NCI-H526 treated with DMSO at 0.1 percent for 48 hours (cell line): ENCODE results near the gene LRRC17.
"Not testable (repeated sequence)": the region's sequence is repeated elsewhere in the genome, so short reads cannot be mapped to it uniquely, and the experiment has no call there.

Experiments
- DNase-seq: peaks from one replicate; lab custom pipeline; 2025; lab: John Stamatoyannopoulos, UW

LRRC17 gene

GRCh38 chr7:102942181-102942866, 29.5 kb downstream of the LRRC17 start:
- no peak for DNase-seq

GRCh38 chr7:102942868-102943267, 30.1 kb downstream of the LRRC17 start:
- no peak for DNase-seq

DNA sequence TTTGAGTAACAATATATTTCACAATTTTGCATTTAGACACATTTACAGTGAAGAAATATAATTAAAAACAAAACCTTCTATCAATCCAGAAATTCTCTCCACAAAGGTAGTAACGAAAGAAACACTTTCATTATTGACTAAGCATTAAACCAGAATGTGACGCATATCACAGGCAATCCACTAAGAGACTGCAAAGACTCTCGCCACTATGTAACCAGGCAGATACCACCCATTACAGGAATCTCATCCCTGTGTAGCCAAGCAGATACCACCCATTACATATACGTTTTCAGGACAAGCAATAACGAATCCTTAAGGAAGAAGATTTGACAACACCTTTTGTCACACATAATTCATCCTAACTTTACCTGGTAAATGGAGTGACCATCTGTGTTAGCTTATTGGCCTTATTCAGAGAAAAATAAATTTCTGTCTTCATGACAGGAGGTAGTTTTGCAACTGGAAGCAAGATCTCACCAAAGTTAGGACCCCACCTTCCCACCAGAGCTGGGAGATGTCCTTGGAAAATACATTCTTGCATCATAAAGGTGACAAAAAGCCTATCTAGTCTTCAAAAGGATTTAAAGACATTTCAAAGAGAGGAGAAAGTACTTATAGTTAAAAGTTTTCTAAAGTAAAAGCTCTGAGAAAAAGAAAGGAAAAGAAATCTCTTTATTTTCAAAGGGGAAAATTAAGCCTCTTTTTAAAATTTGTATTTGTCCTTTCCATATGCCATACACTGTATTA, 30.8 kb downstream of the LRRC17 start:
- DNase-seq: no peak

GRCh38 chr7:102944241-102944640, 31.4 kb downstream of the LRRC17 start:
- no peak for DNase-seq

DNA sequence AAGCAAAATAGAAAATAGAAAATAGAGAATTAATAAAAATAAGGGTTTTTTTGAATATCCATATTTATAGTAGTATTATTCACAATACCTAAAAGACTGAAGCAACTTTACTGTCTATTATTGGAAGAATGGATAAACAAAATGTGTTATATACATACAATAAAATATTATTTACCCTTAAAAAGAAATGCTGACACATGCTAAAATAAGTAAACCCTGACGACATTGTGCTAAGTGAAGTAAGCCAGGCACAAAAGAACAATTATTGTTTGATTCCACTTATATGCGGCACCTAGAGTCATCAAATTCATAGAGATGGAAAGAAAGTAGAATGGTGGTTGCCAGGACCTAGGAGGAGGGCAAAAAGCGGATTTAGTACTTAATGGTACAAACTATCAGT, 39.0 kb downstream of the LRRC17 start:
- DNase-seq: no peak

- DNase-seq: no peak
These were observed 40.6 kb downstream of the LRRC17 start for GRCh38 chr7:102953406-102953805.

- DNase-seq: not testable (repeated sequence)
These were observed 41.6 kb downstream of the LRRC17 start for GRCh38 chr7:102954359-102954758.

DNA sequence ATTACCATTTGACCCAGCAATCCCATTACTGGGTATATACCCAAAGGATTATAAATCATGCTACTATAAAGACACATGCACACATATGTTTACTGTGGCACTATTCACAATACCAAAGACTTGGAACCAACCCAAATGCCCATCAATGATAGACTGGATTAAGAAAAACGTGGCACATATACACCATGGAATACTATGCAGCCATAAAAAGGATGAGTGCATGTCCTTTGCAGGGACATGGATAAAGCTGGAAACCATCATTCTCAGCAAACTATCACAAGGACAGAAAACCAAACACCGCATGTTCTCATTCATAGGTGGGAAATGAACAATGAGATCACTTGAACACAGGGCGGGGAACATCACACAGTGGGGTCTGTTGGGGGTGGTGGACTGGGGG, 45.2 kb downstream of the LRRC17 start:
- not testable (repeated sequence) for DNase-seq

DNA sequence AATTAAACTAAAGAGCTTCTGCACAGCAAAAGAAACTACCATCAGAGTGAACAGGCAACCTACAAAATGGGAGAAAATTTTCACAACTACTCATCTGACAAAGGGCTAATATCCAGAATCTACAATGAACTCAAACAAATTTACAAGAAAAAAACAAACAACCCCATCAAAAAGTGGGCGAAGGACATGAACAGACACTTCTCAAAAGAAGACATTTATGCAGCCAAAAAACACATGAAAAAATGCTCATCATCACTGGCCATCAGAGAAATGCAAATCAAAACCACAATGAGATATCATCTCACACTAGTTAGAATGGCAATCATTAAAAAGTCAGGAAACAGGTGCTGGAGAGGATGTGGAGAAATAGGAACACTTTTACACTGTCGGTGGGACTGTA, 49.2 kb downstream of the LRRC17 start:
- not testable (repeated sequence) for DNase-seq

- no peak for DNase-seq
These were observed 53.7 kb downstream of the LRRC17 start for GRCh38 chr7:102966465-102966864.

GRCh38 chr7:102967798-102968197, 55.0 kb downstream of the LRRC17 start:
- no peak for DNase-seq

DNA sequence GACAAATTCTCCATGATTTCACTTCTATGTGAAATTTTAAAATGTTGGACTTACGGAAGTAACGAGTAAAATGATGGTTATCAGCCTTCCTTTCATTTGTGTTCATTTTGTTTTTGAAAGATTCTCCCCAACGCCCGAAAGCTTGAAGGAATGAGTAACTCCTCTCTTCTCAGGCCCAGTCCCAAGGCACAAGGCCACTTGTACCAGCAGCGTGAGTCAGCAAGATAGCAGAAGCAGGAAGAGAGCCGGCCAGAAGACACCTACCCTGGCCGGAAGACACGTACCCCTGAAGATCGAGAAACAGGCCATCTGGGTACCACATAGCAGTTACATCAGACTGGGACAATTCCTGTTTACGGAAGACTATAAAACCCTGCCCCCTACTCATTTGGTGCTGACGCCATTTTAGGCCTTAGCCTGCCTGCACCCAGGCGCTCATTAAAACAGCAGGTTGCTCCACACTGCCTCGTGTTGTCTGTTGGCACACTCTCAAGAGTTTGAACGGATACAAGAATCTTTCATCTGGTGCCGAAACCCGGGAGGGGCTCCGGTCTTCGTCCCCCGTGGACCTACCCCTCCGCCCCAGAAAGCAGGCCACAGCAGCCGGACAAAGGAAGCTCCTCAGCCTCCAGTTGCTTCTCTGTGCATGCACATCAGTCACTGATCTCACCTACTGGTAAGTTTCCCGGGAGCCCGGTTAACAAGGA, 60.4 kb downstream of the LRRC17 start:
- DNase-seq: no peak

DNA sequence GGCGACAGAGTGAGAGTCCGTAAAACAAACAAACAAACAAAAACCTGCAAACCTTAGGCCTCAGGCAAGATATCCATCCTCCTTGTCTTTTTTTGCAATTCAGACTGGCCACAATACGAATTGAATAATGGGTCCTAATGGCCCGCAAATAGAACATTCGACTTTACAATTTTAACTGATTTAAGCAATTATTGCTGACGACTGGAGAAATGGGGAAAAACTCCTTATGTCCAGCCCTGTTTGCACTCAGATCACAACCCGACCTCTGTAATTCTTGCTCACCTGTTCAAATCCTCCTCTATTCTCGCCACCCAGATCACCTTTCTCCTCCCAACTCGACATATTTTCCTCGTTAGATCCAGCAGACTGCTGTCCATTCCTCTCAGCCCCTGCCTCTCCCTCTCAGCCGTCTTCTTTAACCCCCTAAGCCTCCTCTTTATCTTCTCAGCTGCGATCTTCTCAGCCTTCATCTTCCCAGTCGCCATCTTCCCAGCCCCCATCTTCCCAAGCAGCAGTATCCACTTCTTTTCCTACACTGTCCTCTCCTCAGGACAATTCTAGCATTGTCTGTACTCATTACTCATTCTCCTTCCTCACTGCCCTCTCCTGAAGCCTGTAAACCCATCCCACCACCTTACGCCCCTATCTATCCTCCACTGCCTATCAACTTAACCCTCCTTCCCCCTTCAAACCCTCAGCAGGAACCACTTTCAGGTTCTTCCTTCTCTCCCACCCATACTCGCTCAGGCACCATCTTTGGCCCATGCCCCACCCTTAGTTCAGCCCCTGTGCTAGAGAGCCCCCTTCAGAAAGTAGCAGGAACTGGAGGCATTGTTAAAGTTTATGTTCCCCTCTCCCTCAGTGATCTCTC, 61.8 kb downstream of the LRRC17 start:
- no peak for DNase-seq

DNA sequence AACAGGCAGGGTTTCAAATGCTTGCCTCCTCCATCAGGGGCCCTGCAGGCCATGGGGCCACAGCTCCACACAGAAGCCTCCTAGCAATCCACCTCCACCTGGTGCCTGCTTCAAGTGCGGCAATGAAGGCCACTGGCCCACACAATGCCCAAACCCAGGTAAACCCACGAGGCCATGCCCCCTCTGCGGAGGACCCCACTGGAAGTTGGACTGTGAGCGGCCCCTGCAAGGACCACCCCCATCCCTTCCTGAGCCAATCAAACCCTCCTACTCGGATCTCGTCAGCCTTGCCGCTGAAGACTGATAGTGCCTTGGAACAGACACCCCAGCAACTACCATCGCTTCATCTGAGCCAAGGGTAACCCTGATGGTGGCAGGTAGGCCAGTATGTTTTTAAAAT, 63.1 kb downstream of the LRRC17 start:
- no peak for DNase-seq

GRCh38 chr7:102976493-102976892, 63.7 kb downstream of the LRRC17 start:
- no peak for DNase-seq

DNA sequence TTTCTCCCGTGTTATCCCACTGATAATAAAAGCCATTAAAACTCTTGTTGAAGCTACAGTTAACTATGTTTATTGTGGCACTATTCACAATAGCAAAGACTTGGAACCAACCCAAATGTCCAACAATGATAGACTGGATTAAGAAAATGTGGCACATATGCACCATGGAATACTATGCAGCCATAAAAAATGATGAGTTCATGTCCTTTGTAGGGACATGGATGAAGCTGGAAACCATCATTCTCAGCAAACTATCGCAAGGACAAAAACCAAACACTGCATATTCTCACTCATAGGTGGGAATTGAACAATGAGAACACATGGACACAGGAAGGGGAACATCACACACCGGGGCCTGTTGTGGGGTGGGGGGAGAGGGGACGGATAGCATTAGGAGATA, 64.8 kb downstream of the LRRC17 start:
- not testable (repeated sequence) for DNase-seq

- no peak for DNase-seq
These were observed 65.5 kb downstream of the LRRC17 start for GRCh38 chr7:102978284-102978683.

DNA sequence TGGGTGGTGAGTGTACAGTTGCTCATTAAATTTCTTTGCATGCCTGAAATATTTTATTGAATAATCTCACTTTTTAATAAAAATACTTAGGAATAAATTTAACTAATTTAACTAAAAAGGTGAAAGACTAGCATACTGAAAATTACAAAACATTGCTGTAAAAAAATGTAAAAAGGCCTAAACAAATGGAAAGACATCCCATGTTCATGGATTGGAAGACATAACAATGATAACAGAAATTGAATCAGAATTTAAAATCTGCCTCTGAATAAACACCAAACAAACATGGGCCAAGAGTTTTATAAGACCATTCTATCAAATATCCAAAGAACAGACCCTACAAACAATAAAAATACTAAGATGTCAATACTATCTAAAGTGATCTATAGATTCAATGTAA, 66.9 kb downstream of the LRRC17 start:
- DNase-seq: no peak

- DNase-seq: no peak
These were observed 68.7 kb downstream of the LRRC17 start for GRCh38 chr7:102981451-102981850.

DNA sequence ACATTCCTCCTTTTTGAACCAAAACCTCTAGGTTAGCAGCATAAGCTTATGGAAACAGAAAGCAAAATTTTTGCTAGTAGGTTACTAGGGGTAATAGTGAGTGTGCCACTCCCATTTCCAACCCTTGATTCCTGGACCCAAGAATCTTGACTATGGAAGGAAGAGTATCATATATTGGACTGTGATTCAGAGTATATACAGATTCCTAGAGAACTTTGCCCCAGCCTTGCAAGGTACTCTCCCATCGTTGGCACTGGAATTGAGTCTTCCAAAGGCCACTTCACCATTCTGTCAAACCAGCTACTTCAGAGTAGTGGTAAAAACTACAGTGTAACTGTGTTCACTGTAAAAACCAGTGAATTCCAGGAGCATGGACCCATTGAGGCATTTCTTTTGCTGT, 69.4 kb downstream of the LRRC17 start:
- DNase-seq: no peak

DNA sequence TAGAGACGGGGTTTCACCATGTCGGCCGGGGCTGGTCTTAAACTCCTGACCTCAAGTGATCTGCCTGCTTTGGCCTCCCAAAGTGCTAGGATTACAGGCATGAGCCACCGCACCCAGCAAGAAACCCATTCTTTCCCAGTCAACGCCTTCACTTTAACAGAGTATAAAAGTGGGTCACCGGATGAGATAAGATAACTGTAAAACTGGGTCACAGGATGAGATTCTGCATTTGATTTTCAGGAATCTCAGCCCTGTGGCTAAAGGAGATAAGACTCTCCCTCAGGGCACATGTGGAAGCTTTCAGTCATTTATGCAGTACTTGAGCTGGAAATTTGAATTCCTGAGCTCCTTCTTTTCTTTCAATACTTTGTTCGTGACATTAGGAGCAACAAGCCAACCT, 70.8 kb downstream of the LRRC17 start:
- DNase-seq: no peak

DNA sequence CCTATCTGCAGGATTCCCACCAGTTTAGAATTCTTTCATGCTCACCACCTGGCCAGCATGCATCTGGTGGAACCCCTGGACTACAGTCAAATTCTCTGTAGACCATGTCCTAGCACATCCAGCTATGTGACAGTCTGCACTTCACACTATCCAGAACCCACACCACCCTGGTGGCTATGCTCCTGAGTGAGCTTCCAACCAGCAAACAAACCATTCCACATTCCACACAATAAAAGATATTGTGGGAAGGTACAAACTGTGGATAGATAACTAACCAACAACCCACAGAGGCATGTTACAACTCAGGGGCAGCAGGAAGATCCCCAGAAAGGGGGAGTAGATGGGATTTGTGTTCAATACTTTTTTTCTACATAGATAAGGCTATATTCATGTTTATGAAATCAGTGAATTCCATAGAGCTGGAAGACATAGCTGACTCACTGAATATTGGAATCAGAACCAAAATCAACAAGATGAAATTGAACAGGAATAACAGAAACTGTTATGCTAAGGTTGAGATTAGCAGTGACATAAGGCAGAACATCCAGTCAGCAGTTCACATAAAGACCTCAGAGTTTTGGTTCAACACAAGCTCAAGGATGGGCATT, 72.5 kb downstream of the LRRC17 start:
- no peak for DNase-seq
